GM12892 (cell line): ENCODE measurements around the gene INPP4B.

ENCODE experiments used
- DNase-seq: peaks from one replicate; pipeline ENCODE4 v3.0.0; 2011; ENCODE audit not compliant: insufficient read length
- FAIRE-seq: peaks from 2 replicates; lab custom pipeline; 2011; peaks lifted over from hg19 to GRCh38; lab: Jason Lieb, UNC
- POLR2A ChIP-seq: IDR thresholded peaks from 2 replicates; pipeline ENCODE4 v1.6.1; 2011; ENCODE audit warnings: low read depth, low read length, control low read depth
- POLR2AphosphoS5 ChIP-seq: IDR thresholded peaks from 2 replicates; pipeline ENCODE4 v1.6.1; 2011; ENCODE audit warnings: low read depth, low read length, control low read depth
- TAF1 ChIP-seq: IDR thresholded peaks from 2 replicates; pipeline ENCODE4 v1.6.1; 2011; ENCODE audit warnings: low read depth, mild to moderate bottlenecking, control low read depth, low read length, borderline replicate concordance

The INPP4B gene

DNA sequence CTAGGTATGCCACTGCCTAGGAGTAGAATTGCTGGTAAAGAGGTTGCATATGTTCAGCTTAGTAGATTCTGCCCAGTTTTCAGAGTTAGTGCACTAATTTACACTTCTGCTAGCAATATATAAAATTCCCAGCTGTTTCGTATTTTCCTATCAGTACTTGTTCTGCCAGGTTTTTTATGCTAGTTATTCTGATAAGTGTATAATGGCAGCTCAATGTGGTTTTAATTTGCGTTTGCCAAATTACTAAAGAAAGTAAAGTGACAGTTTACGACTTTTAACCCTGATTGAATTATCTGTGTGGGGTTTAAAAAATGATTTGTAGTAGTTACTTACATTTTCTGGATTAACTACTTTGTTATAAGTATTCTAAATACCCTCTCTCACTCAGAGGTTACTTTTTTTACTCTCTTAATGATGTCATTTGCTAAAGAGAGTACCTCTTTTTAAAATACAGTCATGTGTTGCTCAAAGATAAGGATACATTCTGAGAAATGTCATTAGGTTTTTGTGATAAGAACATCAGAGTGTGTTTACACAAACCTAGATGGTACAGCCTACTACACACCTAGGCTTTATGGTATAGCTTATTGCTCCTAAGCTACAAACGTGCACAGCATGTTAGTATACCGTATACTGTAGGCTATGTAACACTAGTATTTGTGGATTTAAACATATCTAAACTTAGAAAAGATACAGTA is 846.5 kb downstream of the INPP4B start:
- TF ChIP-seq POLR2A, result no peak
- TF ChIP-seq POLR2AphosphoS5, result no peak
- TF ChIP-seq TAF1, result no peak
- FAIRE-seq (no peak), DNase-seq (no peak)

DNA sequence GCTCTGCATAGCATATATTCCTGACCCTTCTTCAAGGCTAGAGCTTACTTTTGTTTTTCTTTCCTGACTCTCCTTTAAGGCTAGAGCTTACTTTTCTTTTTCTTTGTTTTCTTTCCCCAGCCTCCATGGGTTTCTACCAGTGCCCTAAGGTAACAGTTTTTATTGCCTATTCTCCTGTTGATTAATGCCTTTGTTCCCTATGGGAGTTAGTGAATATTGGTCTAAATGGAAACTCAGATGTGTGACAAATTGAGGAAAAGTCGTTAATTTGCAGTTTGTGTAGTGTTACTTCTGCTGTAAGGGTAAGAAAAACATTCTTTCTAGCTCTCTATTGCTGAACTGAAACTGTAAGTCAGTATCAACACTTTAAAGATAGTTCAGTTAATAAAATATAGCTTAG is 851.0 kb downstream of the INPP4B start:
- FAIRE-seq (no peak), DNase-seq (no peak)
- TF ChIP-seq POLR2AphosphoS5, result no peak
- TF ChIP-seq TAF1, result no peak

DNA sequence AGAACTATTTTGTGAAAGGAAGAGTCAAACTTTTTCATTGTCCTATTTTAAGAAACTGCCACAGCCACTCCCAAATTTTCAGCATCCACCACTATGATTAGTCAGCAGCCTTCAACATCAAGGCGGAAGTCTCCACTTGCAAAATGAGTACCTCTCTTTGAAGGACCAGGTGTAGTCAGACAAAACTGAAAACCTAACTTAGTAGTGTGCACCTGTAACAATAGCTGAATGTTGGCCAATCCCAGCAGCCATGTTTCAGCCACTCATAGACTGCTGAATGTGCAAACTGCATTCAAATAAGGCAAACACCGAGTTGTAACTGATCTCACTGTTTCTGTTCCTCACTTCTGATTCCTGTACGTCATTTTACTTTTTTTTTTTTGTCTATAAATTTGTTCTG is 868.7 kb downstream of the INPP4B start:
- no peak for FAIRE-seq

More for the DNA sequence above, 868.7 kb downstream of the INPP4B start:
- DNase-seq, result no peak
- no peak for TF ChIP-seq TAF1
- TF ChIP-seq POLR2AphosphoS5, result no peak
- no peak for TF ChIP-seq POLR2A
